IMR-90 (cell line): ENCODE data around the gene ARX. TPM values are rescaled to one million over a fixed set of nuclear protein-coding genes. Genes with fewer than 3 reads are reported as not detected.

Experiments used
- microRNA-seq, 2 experiments: library from miRNA; stranded (forward) in 1 of 2; unstranded in 1 of 2; fragments of 10-50 nt in 1 of 2; fragments of <30 nt in 1 of 2; gene quantifications in 1 of 2; microRNA quantifications in 1 of 2; one replicate each; pipeline versions ENCODE3 to v1.1.0; 2013 to 2020; ENCODE audit not compliant: insufficient read depth in 1 of 2, insufficient read length in 1 of 2, unreplicated experiment in 1 of 2
- polyA plus RNA-seq, 3 experiments: library from polyadenylated mRNA; depleted of rRNA; stranded (reverse); fragments of >200 nt; gene quantifications; 2 replicates each; pipeline ENCODE4 v1.2.3, GENCODE V29; 2012; ENCODE audit warnings: low replicate concordance in 1 of 3
- small RNA-seq, 5 experiments: library from RNA; depleted of rRNA; stranded (forward); fragments of <200 nt; gene quantifications; one replicate each; pipeline ENCODE3, GENCODE V24; 2012
- total RNA-seq: library from RNA; depleted of rRNA; stranded (reverse); fragments of >200 nt; gene quantifications from 2 replicates; pipeline ENCODE4 v1.2.3, GENCODE V29; 2012

Gene ARX
- total and polyA plus RNA-seq, 2 of the 4 experiments (the other 2 are of a cell fraction): not detected

Small RNA genes lying within 50 kb of the gene (microRNA-seq; reads per million reads assigned to microRNA genes)
- not detected for gene RN7SL91P (ENCODE audit: insufficient read depth, insufficient read length)

Small RNA genes lying within 50 kb of the gene (small RNA-seq; reads per million reads assigned to genes)
- 0 reads per million in 5 experiments for gene RN7SL91P
